ENCODE results near the gene DHRS7. TPM values are rescaled to one million over a fixed set of nuclear protein-coding genes. Genes with fewer than 3 reads are reported as not detected.

DHRS7 gene
- polyA plus RNA-seq, 1 donor (not counting 4 experiments of a cell fraction or from before 2014, with no cell fraction given): 79.2 TPM

- H3K79me2 ChIP-seq (ENCODE audit: control insufficient read depth, insufficient read depth, low read length): no peaks in the 10 kb centered on the region
- FAIRE-seq: peak; percentile 98
- dilution Hi-C loops (cut with MboI; ENCODE audit: extremely low pct_ligation_motif_present, low sequenced_read_pairs): no loop called here
These were observed 14.3 kb upstream of the DHRS7 start for GRCh38 chr14:60179431-60179869.

GRCh38 chr14:60178820-60179219, 13.6 kb upstream of the DHRS7 start:
- peak overlapping the region; percentile 2 for H3K9ac ChIP-seq (ENCODE audit: control insufficient read depth, extremely low read depth, insufficient read depth, low read length)
- DNase-seq (ENCODE audit: low read depth, low spot score): no peak
- H4K20me1 ChIP-seq (ENCODE audit: control insufficient read depth, extremely low read depth, insufficient read depth, low read length): no peaks in the 10 kb centered on the region
- TF ChIP-seq, protein P1, sequence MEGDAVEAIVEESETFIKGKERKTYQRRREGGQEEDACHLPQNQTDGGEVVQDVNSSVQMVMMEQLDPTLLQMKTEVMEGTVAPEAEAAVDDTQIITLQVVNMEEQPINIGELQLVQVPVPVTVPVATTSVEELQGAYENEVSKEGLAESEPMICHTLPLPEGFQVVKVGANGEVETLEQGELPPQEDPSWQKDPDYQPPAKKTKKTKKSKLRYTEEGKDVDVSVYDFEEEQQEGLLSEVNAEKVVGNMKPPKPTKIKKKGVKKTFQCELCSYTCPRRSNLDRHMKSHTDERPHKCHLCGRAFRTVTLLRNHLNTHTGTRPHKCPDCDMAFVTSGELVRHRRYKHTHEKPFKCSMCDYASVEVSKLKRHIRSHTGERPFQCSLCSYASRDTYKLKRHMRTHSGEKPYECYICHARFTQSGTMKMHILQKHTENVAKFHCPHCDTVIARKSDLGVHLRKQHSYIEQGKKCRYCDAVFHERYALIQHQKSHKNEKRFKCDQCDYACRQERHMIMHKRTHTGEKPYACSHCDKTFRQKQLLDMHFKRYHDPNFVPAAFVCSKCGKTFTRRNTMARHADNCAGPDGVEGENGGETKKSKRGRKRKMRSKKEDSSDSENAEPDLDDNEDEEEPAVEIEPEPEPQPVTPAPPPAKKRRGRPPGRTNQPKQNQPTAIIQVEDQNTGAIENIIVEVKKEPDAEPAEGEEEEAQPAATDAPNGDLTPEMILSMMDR (optimal IDR thresholded peaks at IDR 0.05 in 1 of 3, IDR thresholded peaks at IDR 0.05 in 1 of 3, conservative IDR thresholded peaks at IDR 0.05 in 1 of 3; ENCODE audit: extremely low read depth in 1 of 3, insufficient read depth in 2 of 3, low read length in 3 of 3): no peak
- TF ChIP-seq EZH2 (IDR thresholded peaks at IDR 0.05; ENCODE audit: low read length): no peak
- no peak for FAIRE-seq
- no peaks in the 10 kb centered on the region for H3K79me2 ChIP-seq (ENCODE audit: control insufficient read depth, insufficient read depth, low read length)
- peak overlapping the region in 1 of 3 experiments; percentile 6 for H3K4me3 ChIP-seq (ENCODE audit: control insufficient read depth in 2 of 3, extremely low read depth in 1 of 3, insufficient read depth in 2 of 3, low read depth in 1 of 3, low read length in 3 of 3)
- no peaks in the 10 kb centered on the region for H3K36me3 ChIP-seq (ENCODE audit: control insufficient read depth in 2 of 2, extremely low read depth in 1 of 2, insufficient read depth in 2 of 2, low read length in 2 of 2)
- H3K9me3 ChIP-seq (ENCODE audit: control insufficient read depth, low read depth, low read length): no peaks in the 10 kb centered on the region
- peak overlapping the region; percentile 3 for H2AFZ ChIP-seq (ENCODE audit: control insufficient read depth, low read length)
- peak overlapping the region; percentile 48 for H3K27ac ChIP-seq (ENCODE audit: control insufficient read depth, insufficient read depth, low read length)
- dilution Hi-C loops (cut with MboI; ENCODE audit: extremely low pct_ligation_motif_present, low sequenced_read_pairs): no loop called here
- H3K27me3 ChIP-seq (ENCODE audit: control insufficient read depth, extremely low read depth, insufficient read depth, low read length): no peaks in the 10 kb centered on the region
- peaks cover 33% of the 10 kb centered on the region for H3K4me1 ChIP-seq (ENCODE audit: control insufficient read depth, extremely low read depth, insufficient read depth, low read length)
- peaks cover 3% of the 10 kb centered on the region for H3K9me1 ChIP-seq (ENCODE audit: control insufficient read depth, extremely low read depth, insufficient read depth, low read length)
- peak overlapping the region; percentile 65 for H3K4me2 ChIP-seq (ENCODE audit: control insufficient read depth, extremely low read depth, insufficient read depth, low read depth, low read length)

More at GRCh38 chr14:60179431-60179869, 14.3 kb upstream of the DHRS7 start:
- peak overlapping the region in 2 of 3 experiments; percentile 26 to 38 for H3K4me3 ChIP-seq (ENCODE audit: control insufficient read depth in 2 of 3, extremely low read depth in 1 of 3, insufficient read depth in 2 of 3, low read depth in 1 of 3, low read length in 3 of 3)
- no peaks in the 10 kb centered on the region for H4K20me1 ChIP-seq (ENCODE audit: control insufficient read depth, extremely low read depth, insufficient read depth, low read length)
- TF ChIP-seq EZH2 (IDR thresholded peaks at IDR 0.05; ENCODE audit: low read length): no peak
- TF ChIP-seq, protein P1 (optimal IDR thresholded peaks at IDR 0.05 in 1 of 3, IDR thresholded peaks at IDR 0.05 in 1 of 3, conservative IDR thresholded peaks at IDR 0.05 in 1 of 3; ENCODE audit: extremely low read depth in 1 of 3, insufficient read depth in 2 of 3, low read length in 3 of 3): no peak
- H2AFZ ChIP-seq (ENCODE audit: control insufficient read depth, low read length): peak overlapping the region; percentile 70
- peaks cover 3% of the 10 kb centered on the region for H3K9me1 ChIP-seq (ENCODE audit: control insufficient read depth, extremely low read depth, insufficient read depth, low read length)
- no peaks in the 10 kb centered on the region for H3K9me3 ChIP-seq (ENCODE audit: control insufficient read depth, low read depth, low read length)
- no peaks in the 10 kb centered on the region for H3K27me3 ChIP-seq (ENCODE audit: control insufficient read depth, extremely low read depth, insufficient read depth, low read length)
- H3K36me3 ChIP-seq (ENCODE audit: control insufficient read depth in 2 of 2, extremely low read depth in 1 of 2, insufficient read depth in 2 of 2, low read length in 2 of 2): no peaks in the 10 kb centered on the region
- peak overlapping the region; percentile 48 for H3K27ac ChIP-seq (ENCODE audit: control insufficient read depth, insufficient read depth, low read length)
- DNase-seq (ENCODE audit: low read depth, low spot score): peak; percentile 57
- peak overlapping the region; percentile 65 for H3K4me2 ChIP-seq (ENCODE audit: control insufficient read depth, extremely low read depth, insufficient read depth, low read depth, low read length)
- H3K4me1 ChIP-seq (ENCODE audit: control insufficient read depth, extremely low read depth, insufficient read depth, low read length): peaks cover 36% of the 10 kb centered on the region
- H3K9ac ChIP-seq (ENCODE audit: control insufficient read depth, extremely low read depth, insufficient read depth, low read length): peak overlapping the region; percentile 33

Data from keratinocyte (primary cell).